ENCODE results near the gene GLB1L2. TPM values are rescaled to one million over a fixed set of nuclear protein-coding genes. Genes with fewer than 3 reads are reported as not detected.

GLB1L2 gene
- total and polyA plus RNA-seq, 2 of the 4 experiments (the other 2 are of a cell fraction): under 0.01 to 0.26 TPM

DNA sequence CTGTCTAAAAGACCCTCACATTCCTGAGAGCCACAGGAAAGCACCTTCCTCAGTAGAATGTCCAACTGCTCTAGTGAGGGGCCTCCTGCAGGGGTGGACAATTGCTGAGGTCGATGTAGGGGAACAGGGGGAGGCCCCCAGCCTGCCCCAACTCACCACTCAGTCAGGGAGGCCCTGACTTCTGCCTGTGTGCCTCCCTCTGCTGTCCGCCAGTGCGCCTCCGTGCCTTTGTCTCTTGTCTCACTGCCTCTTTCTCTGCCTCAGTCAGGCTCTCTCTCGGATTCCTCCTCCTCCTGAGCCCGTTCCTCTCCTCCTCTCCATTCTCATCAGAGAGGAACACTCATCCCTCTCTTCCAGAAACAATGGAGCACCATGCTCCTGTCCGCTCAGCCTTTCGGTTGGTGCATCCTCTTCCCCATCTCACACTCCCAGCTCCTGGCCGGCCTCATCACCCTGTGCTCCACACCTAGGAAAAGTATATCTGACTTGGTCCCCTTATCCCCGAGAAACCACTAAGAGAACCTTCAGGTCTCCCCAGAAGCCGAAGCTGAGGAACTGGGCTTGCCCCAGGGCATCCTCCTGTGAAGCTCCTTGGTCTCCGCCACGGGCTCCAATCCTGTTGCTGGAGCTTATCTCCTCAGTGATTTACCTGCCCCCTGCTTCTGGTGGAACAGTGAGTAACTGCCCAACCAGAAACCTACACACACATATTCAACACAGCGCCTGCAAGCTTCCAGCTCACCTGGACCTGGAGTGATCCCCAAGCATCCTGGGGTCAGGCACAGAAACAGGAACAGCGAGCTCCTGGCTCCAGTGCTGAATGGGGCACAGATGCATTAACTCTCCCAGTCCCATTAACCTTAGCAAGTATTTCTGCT, 78.0 kb downstream of the GLB1L2 start:
- H4K91ac ChIP-seq (ENCODE audit: insufficient read depth, low read depth, low read length): no peak overlapping the region
- no peak overlapping the region for H3K4ac ChIP-seq (ENCODE audit: low read depth, low read length)
- H3K4me1 ChIP-seq (ENCODE audit: control insufficient read depth, insufficient read depth, low read length): no peaks in the 10 kb centered on the region
- no peaks in the 10 kb centered on the region for H3K79me1 ChIP-seq (ENCODE audit: low read depth in 1 of 2, low read length in 2 of 2)
- 75% methylated on average over 9 of the region's 15 CpGs; no CpG with 5 or more reads in 1 of the 2 experiments for WGBS, 2 experiments (ENCODE audit: extremely low coverage in 2 of 2, insufficient read length in 1 of 2)
- no peak overlapping the region for H3K9ac ChIP-seq (ENCODE audit: low read depth, low read length)
- no peaks in the 10 kb centered on the region for H3K36me3 ChIP-seq (ENCODE audit: control insufficient read depth, insufficient read depth, low read length)
- H3K4me2 ChIP-seq (ENCODE audit: low read depth, low read length): no peak overlapping the region
- no peak overlapping the region for H2BK5ac ChIP-seq (ENCODE audit: low read depth, low read length, poor library complexity, severe bottlenecking)
- H3K23ac ChIP-seq (ENCODE audit: low read depth, low read length): no peak overlapping the region
- no TSS peak for BruUV-seq (replicated peaks)
- no peak overlapping the region for H3K18ac ChIP-seq (ENCODE audit: low read depth, low read length)
- no peaks in the 10 kb centered on the region for H4K20me1 ChIP-seq (ENCODE audit: insufficient read depth, low read length)
- TF ChIP-seq CTCF (conservative IDR thresholded peaks at IDR 0.05; ENCODE audit: low read depth, low read length) (no peak), MXI1 (IDR thresholded peaks at IDR 0.05; ENCODE audit: borderline replicate concordance, low read depth, low read length) (no peak), SMC3 (IDR thresholded peaks at IDR 0.05; ENCODE audit: low read depth, low read length) (no peak), FOS (IDR thresholded peaks at IDR 0.05; ENCODE audit: low read depth, low read length) (no peak)
- H4K5ac ChIP-seq (ENCODE audit: low read depth, low read length): no peak overlapping the region
- H2BK15ac ChIP-seq (ENCODE audit: low read depth, low read length): no peak overlapping the region
- no peak overlapping the region for H3K56ac ChIP-seq (ENCODE audit: extremely low read depth, insufficient read depth, low read length)
- no peak overlapping the region for H3K27ac ChIP-seq (ENCODE audit: insufficient read depth, low read length)
- CTCF ChIA-PET: interaction anchor here (1.3 kb wide), 1 partner anchor 8 kb away, joined by 3 read pairs; no protein-coding TSS in a partner anchor
- intact Hi-C loops (cut with micrococcal nuclease): no loop called here
- H2BK120ac ChIP-seq (ENCODE audit: low read depth, low read length): no peak overlapping the region
- no peak overlapping the region for H2AFZ ChIP-seq (replicated peaks; ENCODE audit: low read length, poor library complexity)
- H3K4me3 ChIP-seq (ENCODE audit: insufficient read depth, low read depth, low read length): no peak overlapping the region
- dilution Hi-C loops (cut with HindIII; ENCODE audit: low sequenced_read_pairs, unreplicated experiment): no loop called here
- H2AK5ac ChIP-seq (ENCODE audit: low read depth, low read length): no peak overlapping the region
- no peak overlapping the region for H2BK20ac ChIP-seq (ENCODE audit: low read depth, low read length)
- in situ Hi-C loops (cut with MboI; ENCODE audit: low sequenced_read_pairs): no loop called here
- no peak overlapping the region for H3K14ac ChIP-seq (replicated peaks; ENCODE audit: low read depth, low read length)
- ATAC-seq (ENCODE audit: low read depth): no peak
- H4K8ac ChIP-seq (ENCODE audit: low read depth in 2 of 2, low read length in 2 of 2): no peak overlapping the region
- POLR2A ChIA-PET (ENCODE audit: unreplicated experiment): no interaction called here
- H2AK9ac ChIP-seq (replicated peaks; ENCODE audit: low read depth, low read length, poor library complexity): no peak overlapping the region
- DNase-seq: no peak
- no peaks in the 10 kb centered on the region for H3K9me1 ChIP-seq (ENCODE audit: insufficient read depth, low read length)
- peaks cover 29% of the 10 kb centered on the region for H3K27me3 ChIP-seq (ENCODE audit: control insufficient read depth, insufficient read depth, low read length)
- H3K9me3 ChIP-seq (ENCODE audit: control insufficient read depth, insufficient read depth, low read length): peaks cover 2% of the 10 kb centered on the region; the same call in 1 of the 2 replicates
